ENCODE results near the gene RUNDC3A.
"Not testable (repeated sequence)": the region's sequence is repeated elsewhere in the genome, so short reads cannot be mapped to it uniquely, and the experiment has no call there.

Gene RUNDC3A

GRCh38 chr17:44343510-44344209, 35.3 kb downstream of the RUNDC3A start:
- TF ChIP-seq, protein P1, sequence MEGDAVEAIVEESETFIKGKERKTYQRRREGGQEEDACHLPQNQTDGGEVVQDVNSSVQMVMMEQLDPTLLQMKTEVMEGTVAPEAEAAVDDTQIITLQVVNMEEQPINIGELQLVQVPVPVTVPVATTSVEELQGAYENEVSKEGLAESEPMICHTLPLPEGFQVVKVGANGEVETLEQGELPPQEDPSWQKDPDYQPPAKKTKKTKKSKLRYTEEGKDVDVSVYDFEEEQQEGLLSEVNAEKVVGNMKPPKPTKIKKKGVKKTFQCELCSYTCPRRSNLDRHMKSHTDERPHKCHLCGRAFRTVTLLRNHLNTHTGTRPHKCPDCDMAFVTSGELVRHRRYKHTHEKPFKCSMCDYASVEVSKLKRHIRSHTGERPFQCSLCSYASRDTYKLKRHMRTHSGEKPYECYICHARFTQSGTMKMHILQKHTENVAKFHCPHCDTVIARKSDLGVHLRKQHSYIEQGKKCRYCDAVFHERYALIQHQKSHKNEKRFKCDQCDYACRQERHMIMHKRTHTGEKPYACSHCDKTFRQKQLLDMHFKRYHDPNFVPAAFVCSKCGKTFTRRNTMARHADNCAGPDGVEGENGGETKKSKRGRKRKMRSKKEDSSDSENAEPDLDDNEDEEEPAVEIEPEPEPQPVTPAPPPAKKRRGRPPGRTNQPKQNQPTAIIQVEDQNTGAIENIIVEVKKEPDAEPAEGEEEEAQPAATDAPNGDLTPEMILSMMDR (IDR thresholded peaks at IDR 0.05; ENCODE audit: low read depth, low read length): no peak
- Histone ChIP-seq H3K36me3 (no peaks in the 10 kb centered on the region), H3K27me3 (no peaks in the 10 kb centered on the region)

GRCh38 chr17:44344939-44345453, 36.6 kb downstream of the RUNDC3A start, which contains the start of gene GRN:
GRN (plus strand) TSS chr17:44345302; CDS start chr17:44349165, 3,863 bp downstream.
- Histone ChIP-seq H3K4me3 (ENCODE audit: low read depth, low read length) (peak within 1 kb of the TSS; percentile 83), H3K27me3 (no peaks in the 10 kb centered on the region), H3K36me3 (no peaks in the 10 kb centered on the region), H3K4me1 (no peaks in the 10 kb centered on the region), H3K9me3 (no peaks in the 10 kb centered on the region)
- peak; percentile 96 for DNase-seq
- TF ChIP-seq, protein P1 (IDR thresholded peaks at IDR 0.05; ENCODE audit: low read depth, low read length): no peak

More at GRCh38 chr17:44343510-44344209, 35.3 kb downstream of the RUNDC3A start:
- H3K9me3 ChIP-seq: no peaks in the 10 kb centered on the region
- no peak overlapping the region for H3K4me3 ChIP-seq (ENCODE audit: low read depth, low read length)
- DNase-seq: no peak
- H3K4me1 ChIP-seq: no peaks in the 10 kb centered on the region

DNA sequence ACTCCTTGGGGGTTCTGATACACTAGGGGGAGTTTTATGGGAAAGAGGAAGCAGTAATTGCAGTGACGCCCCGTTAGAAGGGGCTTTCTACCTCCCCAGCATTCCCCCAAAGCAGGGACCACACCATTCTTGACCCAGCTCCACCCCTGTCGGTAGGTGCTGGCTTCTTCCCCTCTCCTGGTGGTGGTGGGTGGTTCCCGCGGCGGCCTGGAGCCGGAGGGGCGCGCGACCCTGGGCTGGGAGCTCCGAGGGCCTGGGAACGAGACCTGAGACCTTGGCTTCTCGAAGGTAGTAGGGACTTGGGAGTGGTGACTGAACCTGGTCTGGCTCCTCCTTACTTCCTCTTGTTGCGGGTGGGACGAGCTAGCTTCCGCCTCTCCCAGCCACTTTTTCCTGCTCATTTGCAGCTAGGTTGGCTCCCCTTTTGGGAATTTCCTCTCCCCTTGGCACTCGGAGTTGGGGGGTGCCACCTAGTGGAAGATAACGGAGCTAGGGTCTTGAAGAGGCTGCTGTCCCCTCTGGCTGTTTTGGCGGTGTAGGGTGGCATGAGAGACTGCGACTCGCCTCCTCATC, 37.1 kb downstream of the RUNDC3A start:
- H3K9me3 ChIP-seq: no peaks in the 10 kb centered on the region
- H3K4me3 ChIP-seq (ENCODE audit: low read depth, low read length): peak overlapping the region; percentile 83
- H3K4me1 ChIP-seq: no peaks in the 10 kb centered on the region
- no peaks in the 10 kb centered on the region for H3K36me3 ChIP-seq
- TF ChIP-seq, protein P1 (IDR thresholded peaks at IDR 0.05; ENCODE audit: low read depth, low read length): peak; percentile 72
- H3K27me3 ChIP-seq: no peaks in the 10 kb centered on the region
- peak; percentile 76 for DNase-seq

DNA sequence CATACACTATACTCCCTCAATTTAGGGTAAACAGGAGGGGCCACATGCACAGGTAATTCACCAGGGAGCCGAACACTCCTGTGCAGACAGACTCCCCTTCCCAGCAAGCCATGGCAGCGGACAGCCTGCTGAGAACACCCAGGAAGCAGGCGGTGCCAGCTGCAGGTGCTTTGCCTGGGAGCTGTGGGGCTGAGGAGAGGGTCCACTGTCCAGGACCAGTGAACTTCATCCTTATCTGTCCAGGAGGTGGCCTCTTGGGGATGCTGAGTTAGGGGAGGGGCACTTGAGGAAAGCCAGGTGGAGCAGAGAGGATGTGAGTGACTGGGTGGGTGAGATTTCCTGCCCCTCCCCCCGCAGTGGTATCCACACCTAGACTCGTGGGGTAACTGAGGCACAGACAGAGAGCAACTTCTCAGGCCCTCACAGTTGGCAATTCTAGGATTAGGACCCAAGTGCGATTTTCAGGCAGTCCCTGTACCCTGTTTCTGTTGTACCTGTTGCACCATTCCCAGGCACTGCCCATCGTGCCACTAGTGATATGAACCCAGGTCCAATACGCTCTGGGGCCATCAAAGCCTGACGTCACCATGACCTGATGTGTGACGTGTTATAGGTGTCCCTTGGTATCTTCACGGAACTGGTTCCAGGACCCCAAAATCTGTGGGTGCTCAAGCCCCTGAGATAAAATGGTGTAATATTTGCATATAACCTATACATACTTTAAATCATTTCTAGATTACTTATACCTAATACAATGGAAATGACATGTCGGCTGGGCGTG, 37.9 kb downstream of the RUNDC3A start:
- TF ChIP-seq, protein P1 (IDR thresholded peaks at IDR 0.05; ENCODE audit: low read depth, low read length): no peak
- Histone ChIP-seq H3K4me3 (ENCODE audit: low read depth, low read length) (peak overlapping the region; percentile 83), H3K9me3 (no peaks in the 10 kb centered on the region), H3K36me3 (peaks cover 4% of the 10 kb centered on the region; the same call in 1 of the 2 replicates), H3K4me1 (no peaks in the 10 kb centered on the region), H3K27me3 (no peaks in the 10 kb centered on the region)
- no peak for DNase-seq

GRCh38 chr17:44347206-44348055, 39.0 kb downstream of the RUNDC3A start:
- H3K27me3 ChIP-seq; H3K9me3 ChIP-seq; H3K4me1 ChIP-seq; DNase-seq; H3K4me3 ChIP-seq (ENCODE audit: low read depth, low read length): not testable (repeated sequence)
- peaks cover 13% of the 10 kb centered on the region for H3K36me3 ChIP-seq

Measured in BE2C (cell line).